Aorta (tissue), 5 donors: ENCODE measurements around the gene C10orf90. TPM values are rescaled to one million over a fixed set of nuclear protein-coding genes. Genes with fewer than 3 reads are reported as not detected.

Source experiments
- ATAC-seq: fragments of 200-7000 bp; cut with Tn5 transposase; one replicate; pipeline ENCODE4 v1.9.1; 2022; ENCODE audit warnings: moderate library complexity; ENCODE audit not compliant: low FRiP score
- DNase-seq, 2 donors: peaks; one replicate each; pipeline ENCODE4 v3.0.0-alpha.2; 2020
- H3K27ac ChIP-seq, 2 donors: one replicate each; pipeline ENCODE4 v1.5.1; 2013; ENCODE audit warnings: low read length in 2 of 2, mild to moderate bottlenecking in 2 of 2, moderate library complexity in 2 of 2, control low read depth in 1 of 2, inconsistent platforms in 1 of 2, low read depth in 1 of 2
- H3K27me3 ChIP-seq, 2 donors: one replicate each; pipeline ENCODE4 v1.6.1; 2013; ENCODE audit warnings: control low read depth in 1 of 2, low read length in 1 of 2, mild to moderate bottlenecking in 1 of 2, moderate library complexity in 1 of 2; ENCODE audit not compliant: insufficient read depth in 2 of 2, control insufficient read depth in 1 of 2
- H3K36me3 ChIP-seq, 2 donors: one replicate each; pipeline ENCODE4 v1.6.1; 2013; ENCODE audit warnings: control low read depth in 1 of 2, low read length in 1 of 2, mild to moderate bottlenecking in 1 of 2; ENCODE audit not compliant: insufficient read depth in 2 of 2, control insufficient read depth in 1 of 2
- H3K4me1 ChIP-seq, 2 donors: one replicate each; pipeline ENCODE4 v1.6.1; 2013; ENCODE audit warnings: low read length in 2 of 2, control low read depth in 1 of 2, mild to moderate bottlenecking in 1 of 2, moderate library complexity in 1 of 2; ENCODE audit not compliant: insufficient read depth in 2 of 2, control insufficient read depth in 1 of 2
- H3K4me3 ChIP-seq, 2 donors: one replicate each; pipeline ENCODE4 v1.5.1; 2013; ENCODE audit warnings: low read length in 2 of 2, control low read depth in 1 of 2, mild to moderate bottlenecking in 1 of 2
- H3K9me3 ChIP-seq: one replicate; pipeline ENCODE4 v1.6.1; 2013; ENCODE audit warnings: mild to moderate bottlenecking, low read length; ENCODE audit not compliant: control insufficient read depth
- WGBS, 2 donors: extraction: QIAGEN DNeasy Blood & Tissue Kit; methylation state at CpG; one replicate each; pipeline ENCODE4 v1.1.7; 2013; 5-methylcytosine and 5-hydroxymethylcytosine counted together
- intact Hi-C, 2 donors: fragments of 100-400 bp; cut with DNase I; formaldehyde crosslinking; loops; one replicate each; pipeline versions ENCODE4 v1.14.2 to v1.15.0; 2022
- polyA plus RNA-seq, 2 donors: library from polyadenylated mRNA; stranded (reverse); fragments of 200-250 nt; gene quantifications; one replicate each; pipeline ENCODE4 v1.2.3, GENCODE V29; 2013
- total RNA-seq, 2 donors: library from RNA; stranded (reverse); fragmentation: NEBNext Ultra II Directional; extraction: Animal tissue kit (Norgen Biotek cat#: 25700); gene quantifications; one replicate each; pipeline ENCODE4 v1.2.1, GENCODE V29; 2021
- donor health status: healthy with polysubstance abuse.
- donor health status: Bipolar disorder and iron deficiency.
- donor health status: DM: no; HTN: no; CAD: no.
- donor health status: DM: no; HTN: no; CAD: no.
- donor health status: DM: yes; HTN: yes; CAD: no.

Gene C10orf90
- total and polyA plus RNA-seq, 4 donors: not detected

DNA sequence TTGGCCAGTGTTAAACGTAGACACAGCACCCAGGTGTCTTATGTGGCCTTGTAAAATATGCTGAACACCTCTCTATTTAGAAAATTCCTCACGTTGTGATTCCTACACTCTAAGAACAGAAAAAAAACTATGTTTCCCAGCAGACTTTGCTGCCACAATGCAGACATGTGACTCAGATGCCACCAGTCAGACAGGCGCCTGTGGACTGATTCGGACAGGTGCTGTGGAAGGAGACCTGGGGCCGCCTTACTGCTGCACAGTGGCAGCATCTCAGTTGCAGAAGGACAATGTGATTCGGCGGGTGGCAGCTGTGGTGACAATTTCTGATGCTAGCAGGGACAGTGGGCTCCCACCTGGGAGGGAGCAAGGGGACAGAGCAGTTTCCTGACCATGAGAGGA lies 88.8 kb downstream of the C10orf90 start:
- no peak for DNase-seq
- Histone ChIP-seq H3K9me3 (no peaks in the 10 kb centered on the region), H3K27ac (no peak overlapping the region), H3K4me1 (no peaks in the 10 kb centered on the region), H3K27me3 (no peaks in the 10 kb centered on the region), H3K4me3 (no peak overlapping the region), H3K36me3 (no peaks in the 10 kb centered on the region)
- intact Hi-C loops: no loop called here
- 78 to 80% methylated on average over 7 of the region's 7 CpGs for WGBS, 2 donors
- ATAC-seq: no peak

GRCh38 chr10:126580873-126581647 lies 89.4 kb downstream of the C10orf90 start:
- 70 to 71% methylated on average over 10 of the region's 10 CpGs for WGBS, 2 donors
- ATAC-seq: no peak
- Histone ChIP-seq H3K27me3 (no peaks in the 10 kb centered on the region), H3K27ac (no peak overlapping the region), H3K9me3 (no peaks in the 10 kb centered on the region), H3K36me3 (no peaks in the 10 kb centered on the region), H3K4me3 (no peak overlapping the region), H3K4me1 (no peaks in the 10 kb centered on the region)
- intact Hi-C loops: no loop called here
- no peak for DNase-seq

- intact Hi-C loops: no loop called here
- DNase-seq: no peak
These were observed 94.2 kb downstream of the C10orf90 start for GRCh38 chr10:126576336-126576735.

DNA sequence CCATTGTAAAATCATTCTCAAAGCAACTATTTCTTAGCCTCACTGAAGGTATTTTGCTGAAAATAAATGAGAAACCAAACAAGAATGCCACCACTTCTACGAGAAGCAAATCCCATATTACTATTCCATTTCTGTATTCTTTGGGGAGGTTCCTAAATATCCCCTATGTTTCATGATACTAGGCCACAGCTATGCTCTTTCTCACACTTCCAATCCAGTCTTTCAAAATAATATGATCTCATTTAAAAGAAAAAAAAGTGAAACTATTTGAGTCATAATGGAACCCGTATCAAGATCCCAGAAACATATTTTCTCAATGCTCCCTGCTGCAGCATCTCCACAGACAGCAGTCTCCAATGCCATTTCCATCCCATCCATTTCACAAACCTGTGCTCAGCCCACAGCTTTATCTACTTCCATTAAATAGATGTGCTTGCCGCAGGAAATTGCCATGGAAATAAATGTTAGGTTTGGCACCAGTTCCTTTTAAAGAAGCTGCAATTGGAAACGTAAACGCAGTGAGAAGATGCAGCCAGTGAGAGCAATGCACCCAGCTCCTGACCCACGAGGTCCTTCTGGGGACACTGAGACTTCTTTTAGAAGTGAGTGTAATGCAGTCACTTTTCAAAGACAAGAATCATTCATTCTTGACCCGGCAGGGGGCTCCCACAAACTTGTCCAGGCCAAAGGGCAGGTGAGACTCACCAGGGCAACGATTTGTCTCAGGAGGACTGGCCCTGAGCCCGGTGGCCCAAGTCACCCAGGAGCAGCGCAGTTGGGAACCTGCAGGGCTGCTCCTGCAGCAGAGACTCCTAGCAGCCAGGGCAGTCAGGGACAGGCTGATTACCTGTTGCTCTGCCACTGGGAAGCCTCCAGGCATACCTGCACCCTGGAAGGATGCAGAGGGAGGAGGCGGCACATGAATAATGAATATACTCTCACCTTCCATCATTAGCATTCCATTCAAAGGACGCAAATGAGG lies 99.6 kb downstream of the C10orf90 start:
- Histone ChIP-seq H3K36me3 (no peaks in the 10 kb centered on the region), H3K9me3 (no peaks in the 10 kb centered on the region), H3K4me3 (no peak overlapping the region), H3K27me3 (no peaks in the 10 kb centered on the region), H3K27ac (no peak overlapping the region), H3K4me1 (no peaks in the 10 kb centered on the region)
- ATAC-seq (no peak), DNase-seq (no peak)
- intact Hi-C loops: no loop called here
- 50 to 55% methylated on average over 12 of the region's 12 CpGs for WGBS, 2 donors

More at GRCh38 chr10:126576336-126576735, 94.2 kb downstream of the C10orf90 start:
- 75 to 78% methylated on average over 2 of the region's 2 CpGs for WGBS, 2 donors
- no peak overlapping the region for H3K27ac ChIP-seq
- no peaks in the 10 kb centered on the region for H3K27me3 ChIP-seq
- no peak overlapping the region for H3K4me3 ChIP-seq
- no peaks in the 10 kb centered on the region for H3K9me3 ChIP-seq
- H3K4me1 ChIP-seq: no peaks in the 10 kb centered on the region
- no peak for ATAC-seq
- H3K36me3 ChIP-seq: no peaks in the 10 kb centered on the region

DNA sequence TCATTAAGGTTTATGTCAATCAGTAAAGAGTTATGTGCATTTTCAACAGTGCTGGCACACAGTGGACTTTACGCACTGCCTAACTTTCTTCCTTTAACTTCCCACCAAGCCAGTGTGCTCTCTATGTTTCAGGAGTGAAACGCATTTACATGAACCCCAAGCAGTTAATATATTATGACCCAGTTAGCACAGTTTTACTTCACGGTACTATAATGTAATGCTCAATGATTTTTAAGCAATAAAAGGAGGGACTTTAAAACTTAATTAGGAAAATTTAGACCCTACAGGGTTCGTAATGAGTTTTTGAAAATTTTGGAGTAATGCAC lies 100.3 kb downstream of the C10orf90 start:
- H3K27me3 ChIP-seq: no peaks in the 10 kb centered on the region
- DNase-seq (no peak), ATAC-seq (no peak)
- WGBS, 2 donors: 21 to 27% methylated on average over 4 of the region's 4 CpGs
- no peaks in the 10 kb centered on the region for H3K36me3 ChIP-seq
- H3K27ac ChIP-seq: no peak overlapping the region
- intact Hi-C loops: no loop called here
- no peaks in the 10 kb centered on the region for H3K9me3 ChIP-seq
- no peaks in the 10 kb centered on the region for H3K4me1 ChIP-seq
- H3K4me3 ChIP-seq: no peak overlapping the region

GRCh38 chr10:126569513-126570244 lies 100.8 kb downstream of the C10orf90 start:
- no peak overlapping the region for H3K4me3 ChIP-seq
- peak; percentile 54 for ATAC-seq

GRCh38 chr10:126568809-126569385 lies 101.6 kb downstream of the C10orf90 start:
- Histone ChIP-seq H3K4me1 (no peaks in the 10 kb centered on the region), H3K4me3 (no peak overlapping the region), H3K27ac (no peak overlapping the region), H3K9me3 (no peaks in the 10 kb centered on the region), H3K27me3 (no peaks in the 10 kb centered on the region), H3K36me3 (no peaks in the 10 kb centered on the region)
- 55 to 63% methylated on average over 7 of the region's 7 CpGs for WGBS, 2 donors
- DNase-seq (no peak), ATAC-seq (no peak)
- intact Hi-C loops: no loop called here

More at GRCh38 chr10:126569513-126570244, 100.8 kb downstream of the C10orf90 start:
- intact Hi-C loops: no loop called here
- H3K36me3 ChIP-seq: no peaks in the 10 kb centered on the region
- no peaks in the 10 kb centered on the region for H3K27me3 ChIP-seq
- no peaks in the 10 kb centered on the region for H3K9me3 ChIP-seq
- no peaks in the 10 kb centered on the region for H3K4me1 ChIP-seq
- WGBS, 2 donors: 8 to 9% methylated on average over 8 of the region's 8 CpGs
- no peak for DNase-seq
- no peak overlapping the region for H3K27ac ChIP-seq

GRCh38 chr10:126565871-126566270 lies 104.6 kb downstream of the C10orf90 start:
- Histone ChIP-seq H3K27ac (no peak overlapping the region), H3K9me3 (no peaks in the 10 kb centered on the region), H3K4me3 (no peak overlapping the region), H3K27me3 (no peaks in the 10 kb centered on the region), H3K4me1 (no peaks in the 10 kb centered on the region), H3K36me3 (no peaks in the 10 kb centered on the region)
- WGBS, 2 donors: 82 to 91% methylated on average over 3 of the region's 3 CpGs
- DNase-seq (no peak), ATAC-seq (no peak)
- intact Hi-C loops: no loop called here
